A673 (cell line): ENCODE results near the gene ALDH9A1. TPM values are rescaled to one million over a fixed set of nuclear protein-coding genes. Genes with fewer than 3 reads are reported as not detected.
A peak's percentile ranks its signal among the peaks of the same experiment; 100 is the strongest.
"Not testable (repeated sequence)": the region's sequence is repeated elsewhere in the genome, so short reads cannot be mapped to it uniquely, and the experiment has no call there.

Experiments
- BruUV-seq: library from RNA; stranded (reverse); fragments of 400-500 nt; replicated peaks from 2 replicates; lab custom pipeline; 2021; lab: Mats Ljungman, UMichigan
- CTCF ChIA-PET: fragments of 300-600 bp; sonication (Branson Sonifier 250); formaldehyde crosslinking; loops from one replicate; lab custom pipeline; 2022; ENCODE audit warnings: antibody characterized with exemption; lab: Charles Lee
- POLR2A ChIA-PET: fragments of 300-600 bp; sonication (Branson Sonifier 250); formaldehyde crosslinking; loops from one replicate; lab custom pipeline; 2022; ENCODE audit warnings: antibody characterized with exemption; ENCODE audit not compliant: low non-redundant PET; lab: Charles Lee
- DNase-seq: peaks from one replicate; pipeline ENCODE4 v3.0.0-alpha.2; 2015; ENCODE audit warnings: low spot score
- H3K27ac ChIP-seq: fragments of 200-600 bp; sonication (generic); 2 replicates; pipeline ENCODE4 v1.5.1; 2016; ENCODE audit warnings: mixed run types, low read depth, mild to moderate bottlenecking, mixed read lengths, antibody characterized with exemption, low read length; ENCODE audit not compliant: poor library complexity, severe bottlenecking
- H3K27me3 ChIP-seq: fragments of 200-600 bp; sonication (generic); replicated peaks from 2 replicates; pipeline ENCODE4 v1.6.1; 2017; ENCODE audit warnings: mixed run types, low read depth, mild to moderate bottlenecking, mixed read lengths, antibody characterized with exemption, low read length; ENCODE audit not compliant: insufficient read depth, poor library complexity
- H3K36me3 ChIP-seq: fragments of 200-600 bp; sonication (generic); 2 replicates; pipeline ENCODE4 v1.6.1; 2016; ENCODE audit warnings: mixed run types, mild to moderate bottlenecking, mixed read lengths, antibody characterized with exemption, low read length; ENCODE audit not compliant: insufficient read depth, poor library complexity, severe bottlenecking
- H3K4me1 ChIP-seq: fragments of 200-600 bp; sonication (generic); 2 replicates; pipeline ENCODE4 v1.6.1; 2017; ENCODE audit warnings: mixed run types, mild to moderate bottlenecking, mixed read lengths, antibody characterized with exemption, low read length; ENCODE audit not compliant: insufficient read depth, poor library complexity, severe bottlenecking
- H3K4me3 ChIP-seq: fragments of 200-600 bp; sonication (generic); 2 replicates; pipeline ENCODE4 v1.5.1; 2016; ENCODE audit warnings: low read depth, mixed run types, mild to moderate bottlenecking, mixed read lengths, low read length; ENCODE audit not compliant: poor library complexity, severe bottlenecking
- H3K9me3 ChIP-seq: fragments of 200-600 bp; sonication (generic); 2 replicates; pipeline ENCODE4 v1.6.1; 2016; ENCODE audit warnings: mixed run types, low read depth, mild to moderate bottlenecking, mixed read lengths, antibody characterized with exemption, low read length; ENCODE audit not compliant: poor library complexity, severe bottlenecking
- CTCF ChIP-seq: fragments of 300-800, 200-600 bp; sonication (generic); conservative IDR thresholded peaks from 2 replicates; pipeline ENCODE4 v1.5.1; 2017; ENCODE audit warnings: low read depth, mild to moderate bottlenecking, antibody characterized with exemption, low read length, moderate library complexity, mixed read lengths
- EZH2 ChIP-seq: fragments of 200-600 bp; sonication (generic); IDR thresholded peaks from 2 replicates; pipeline ENCODE4 v1.6.1; 2017; ENCODE audit warnings: borderline replicate concordance, low read depth, mild to moderate bottlenecking, mixed read lengths, antibody characterized with exemption, low read length; ENCODE audit not compliant: poor library complexity, severe bottlenecking
- intact Hi-C: fragments of 100-400 bp; cut with micrococcal nuclease; formaldehyde crosslinking; loops from one replicate; pipeline ENCODE4 v1.10.0; 2022; ENCODE audit not compliant: unreplicated experiment
- total RNA-seq: library from RNA; stranded (reverse); gene quantifications from 2 replicates; pipeline ENCODE4 v1.2.3, GENCODE V29; 2021

ALDH9A1 gene
- total RNA-seq, 1 experiment from 2014 or later, result 83.0 TPM

- no peak overlapping the region for H3K4me3 ChIP-seq
- no peaks in the 10 kb centered on the region for H3K9me3 ChIP-seq
- intact Hi-C loops, result loop anchor here (1.0 to 10.0 kb wide), 3 partner anchors 196 to 759 kb away; no protein-coding TSS in a partner anchor
- no peaks in the 10 kb centered on the region for H3K4me1 ChIP-seq
- ChIA-PET POLR2A (no interaction called here), CTCF (no interaction called here)
- H3K27ac ChIP-seq, result no peak overlapping the region
- BruUV-seq, result no TSS peak
- no peaks in the 10 kb centered on the region for H3K27me3 ChIP-seq
- peak; percentile 70 for DNase-seq
- TF ChIP-seq EZH2 (no peak), CTCF (peak; percentile 83)
- no peaks in the 10 kb centered on the region for H3K36me3 ChIP-seq
Observed at GRCh38 chr1:165717918-165718515, 19.7 kb upstream of the ALDH9A1 start.

- POLR2A ChIA-PET, result not testable (repeated sequence)
- intact Hi-C loops, result loop anchor here (5.0 to 10.0 kb wide), 2 partner anchors 322 to 761 kb away; no protein-coding TSS in a partner anchor
Observed at GRCh38 chr1:165716265-165717051, 18.1 kb upstream of the ALDH9A1 start.

GRCh38 chr1:165712764-165713163, 14.4 kb upstream of the ALDH9A1 start:
- Histone ChIP-seq H3K4me1 (no peaks in the 10 kb centered on the region), H3K4me3 (no peak overlapping the region), H3K36me3 (no peaks in the 10 kb centered on the region), H3K27ac (no peak overlapping the region), H3K27me3 (no peaks in the 10 kb centered on the region), H3K9me3 (no peaks in the 10 kb centered on the region)
- CTCF ChIA-PET, result no interaction called here
- POLR2A ChIA-PET, result no interaction called here
- TF ChIP-seq CTCF, result no peak
- no peak for TF ChIP-seq EZH2
- intact Hi-C loops, result loop anchor here (10.0 kb wide), 1 partner anchor 318 kb away; no protein-coding TSS in a partner anchor
- no TSS peak for BruUV-seq
- DNase-seq, result no peak

More at GRCh38 chr1:165716265-165717051, 18.1 kb upstream of the ALDH9A1 start:
- H3K27me3 ChIP-seq, DNase-seq, H3K4me3 ChIP-seq, BruUV-seq, H3K27ac ChIP-seq, H3K36me3 ChIP-seq, H3K4me1 ChIP-seq, H3K9me3 ChIP-seq, CTCF ChIA-PET: not testable (repeated sequence)
